Stimulated activated CD4-positive, alpha-beta T cell treated with anti-CD3 and anti-CD28 coated beads, Interleukin-1b, Interleukin-23, amount 100 ng/mL, for 24 hours (primary cell): Measurements from ENCODE around the gene KCNK4.

ENCODE experiments used
- DNase-seq, 4 experiments: peaks; one replicate each; pipeline ENCODE4 v3.0.0-alpha.2; 2020; ENCODE audit warnings: low read depth in 4 of 4, low spot score in 1 of 4

The KCNK4 gene

GRCh38 chr11:64253043-64253442, 38.1 kb upstream of the KCNK4 start:
- no peak for DNase-seq

GRCh38 chr11:64253481-64253880, 37.6 kb upstream of the KCNK4 start:
- no peak for DNase-seq

- DNase-seq, result no peak
These were observed 36.8 kb upstream of the KCNK4 start for GRCh38 chr11:64254326-64254725.

GRCh38 chr11:64255135-64256128, 35.7 kb upstream of the KCNK4 start:
- DNase-seq, result no peak

GRCh38 chr11:64256300-64256699, 34.8 kb upstream of the KCNK4 start:
- no peak for DNase-seq

- DNase-seq, result no peak
These were observed 32.7 kb upstream of the KCNK4 start for GRCh38 chr11:64258356-64258755.

- DNase-seq, result no peak
These were observed 32.1 kb upstream of the KCNK4 start for GRCh38 chr11:64258946-64259532.

- no peak for DNase-seq
These were observed 31.5 kb upstream of the KCNK4 start for GRCh38 chr11:64259533-64260067.

GRCh38 chr11:64260147-64260708, 30.9 kb upstream of the KCNK4 start:
- no peak for DNase-seq

GRCh38 chr11:64261556-64262080, 29.5 kb upstream of the KCNK4 start:
- no peak for DNase-seq

- no peak for DNase-seq
These were observed 28.7 kb upstream of the KCNK4 start for GRCh38 chr11:64262271-64263002.

- DNase-seq, result no peak
These were observed 27.8 kb upstream of the KCNK4 start for GRCh38 chr11:64263021-64263946.

GRCh38 chr11:64263947-64264317, 27.2 kb upstream of the KCNK4 start:
- no peak for DNase-seq

GRCh38 chr11:64264371-64264852, 26.7 kb upstream of the KCNK4 start:
- DNase-seq, result no peak

- DNase-seq, result no peak
These were observed 25.6 kb upstream of the KCNK4 start for GRCh38 chr11:64265176-64266160.

- DNase-seq, result no peak
These were observed 24.8 kb upstream of the KCNK4 start for GRCh38 chr11:64266339-64266738.

- DNase-seq, result no peak
These were observed 23.7 kb upstream of the KCNK4 start for GRCh38 chr11:64267207-64267945.
